ENCODE measurements around the gene MAP1A.

DNA sequence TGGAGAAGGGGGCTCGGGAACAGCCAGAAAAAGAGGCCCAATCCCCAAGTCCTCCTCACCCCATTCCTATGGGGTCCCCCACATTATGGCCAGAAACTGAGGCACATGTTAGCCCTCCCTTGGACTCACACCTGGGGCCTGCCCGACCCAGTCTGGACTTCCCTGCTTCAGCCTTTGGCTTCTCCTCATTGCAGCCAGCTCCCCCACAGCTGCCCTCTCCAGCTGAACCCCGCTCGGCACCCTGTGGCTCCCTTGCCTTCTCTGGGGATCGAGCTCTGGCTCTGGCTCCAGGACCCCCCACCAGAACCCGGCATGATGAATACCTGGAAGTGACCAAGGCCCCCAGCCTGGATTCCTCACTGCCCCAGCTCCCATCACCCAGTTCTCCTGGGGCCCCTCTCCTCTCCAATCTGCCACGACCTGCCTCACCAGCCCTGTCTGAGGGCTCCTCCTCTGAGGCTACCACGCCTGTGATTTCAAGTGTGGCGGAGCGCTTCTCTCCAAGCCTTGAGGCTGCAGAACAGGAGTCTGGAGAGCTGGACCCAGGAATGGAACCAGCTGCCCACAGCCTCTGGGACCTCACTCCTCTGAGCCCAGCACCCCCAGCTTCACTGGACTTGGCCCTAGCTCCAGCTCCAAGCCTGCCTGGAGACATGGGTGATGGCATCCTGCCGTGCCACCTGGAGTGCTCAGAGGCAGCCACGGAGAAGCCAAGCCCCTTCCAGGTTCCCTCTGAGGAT is 10.6 kb downstream of the MAP1A start:
- no peak for TF ChIP-seq CTCF (IDR thresholded peaks at IDR 0.05)
- TF ChIP-seq POLR2A (IDR thresholded peaks at IDR 0.05): no peak
